Adrenal gland (tissue), 5 donors: ENCODE data around the gene VWA1.

Source experiments
- CTCF ChIP-seq, 6 experiments: fragments of 450-650 bp in 4 of 6; fragments of 200-600 bp in 2 of 6; sonication (generic) in 1 of 6; IDR thresholded peaks; 1 replicate in 5 of 6; 2 replicates in 1 of 6; pipeline versions ENCODE4 v1.5.1 to v1.8.0; 2016 to 2021; ENCODE audit warnings: antibody characterized with exemption in 6 of 6, mild to moderate bottlenecking in 2 of 6, moderate library complexity in 1 of 6
- POLR2A ChIP-seq, 2 donors: fragments of 450-650 bp; IDR thresholded peaks; one replicate each; pipeline ENCODE4 v1.6.1; 2017; ENCODE audit warnings: antibody characterized with exemption in 2 of 2, mild to moderate bottlenecking in 2 of 2, moderate library complexity in 1 of 2
- donor health status: DM: no; HTN: no; CAD: no.

GRCh38 chr1:1401457-1402010, 34.0 kb upstream of the VWA1 start:
- no peak for TF ChIP-seq POLR2A (IDR thresholded peaks at IDR 0.05)
- TF ChIP-seq CTCF (IDR thresholded peaks at IDR 0.05) = no peak
